ENCODE results near the gene ALK. TPM values are rescaled to one million over a fixed set of nuclear protein-coding genes. Genes with fewer than 3 reads are reported as not detected.

The ALK gene
- polyA plus RNA-seq, 3 donors = not detected

GRCh38 chr2:29615841-29616240 is 305.5 kb downstream of the ALK start:
- intact Hi-C loops (cut with micrococcal nuclease) = no loop called here
- H3K4me2 ChIP-seq (replicated peaks; ENCODE audit: extremely low read depth, low read length, poor library complexity, severe bottlenecking) = no peak overlapping the region
- H3K27ac ChIP-seq (ENCODE audit: low read depth in 1 of 2, low read length in 2 of 2) = no peak overlapping the region
- Mint-ChIP-seq H3K4me1 (no peaks in the 10 kb centered on the region), H3K9me3 (peaks cover 0 to 14% (median 7%) of the 10 kb centered on the region in 7 donors), H3K27ac (peak overlapping the region in 1 of 7 donors; percentile 10), H3K36me3 (no peaks in the 10 kb centered on the region), H3K27me3 (ENCODE audit: low read depth in 3 of 3) (peaks cover 0 to 4% (median 2%) of the 10 kb centered on the region in 3 donors), H3K4me3 (no peak overlapping the region)
- H3K36me3 ChIP-seq (replicated peaks in 1 of 2; ENCODE audit: control insufficient read depth in 1 of 2, insufficient read depth in 2 of 2, low read length in 2 of 2) = no peaks in the 10 kb centered on the region
- no peaks in the 10 kb centered on the region for H3K27me3 ChIP-seq (ENCODE audit: control insufficient read depth in 2 of 2, insufficient read depth in 2 of 2, low read length in 2 of 2)
- 93% methylated on average over 5 of the region's 6 CpGs for WGBS (ENCODE audit: insufficient coverage)
- H3K4me1 ChIP-seq (ENCODE audit: control insufficient read depth in 1 of 2, insufficient read depth in 2 of 2, low read length in 2 of 2) = no peaks in the 10 kb centered on the region
- no peaks in the 10 kb centered on the region for H4K20me1 ChIP-seq (ENCODE audit: insufficient read depth, low read length)
- no peak overlapping the region for H3K4me3 ChIP-seq (replicated peaks in 1 of 3; ENCODE audit: low read depth in 2 of 3, low read length in 3 of 3)
- DNase-seq = no peak
- no peaks in the 10 kb centered on the region for H3K79me2 ChIP-seq (ENCODE audit: insufficient read depth, low read length)
- H2AFZ ChIP-seq (ENCODE audit: insufficient read depth, low read depth, low read length, poor library complexity, severe bottlenecking) = no peak overlapping the region
- H3K9me3 ChIP-seq (replicated peaks in 1 of 2; ENCODE audit: control insufficient read depth in 1 of 2, insufficient read depth in 1 of 2, low read length in 2 of 2) = no peaks in the 10 kb centered on the region
- TF ChIP-seq CTCF (IDR thresholded peaks at IDR 0.05) = no peak
- no peak overlapping the region for H3K9ac ChIP-seq (ENCODE audit: insufficient read depth, low read length, poor library complexity, severe bottlenecking)

- H3K27me3 Mint-ChIP-seq (ENCODE audit: low read depth in 3 of 3) = peaks cover 0 to 4% (median 2%) of the 10 kb centered on the region in 3 donors
- Histone ChIP-seq H2AFZ (ENCODE audit: insufficient read depth, low read depth, low read length, poor library complexity, severe bottlenecking) (no peak overlapping the region), H3K27ac (ENCODE audit: low read depth in 1 of 2, low read length in 2 of 2) (no peak overlapping the region), H3K27me3 (ENCODE audit: control insufficient read depth in 2 of 2, insufficient read depth in 2 of 2, low read length in 2 of 2) (no peaks in the 10 kb centered on the region), H3K36me3 (replicated peaks in 1 of 2; ENCODE audit: control insufficient read depth in 1 of 2, insufficient read depth in 2 of 2, low read length in 2 of 2) (no peaks in the 10 kb centered on the region), H3K4me3 (replicated peaks in 1 of 3; ENCODE audit: low read depth in 2 of 3, low read length in 3 of 3) (no peak overlapping the region), H3K4me2 (replicated peaks; ENCODE audit: extremely low read depth, low read length, poor library complexity, severe bottlenecking) (no peak overlapping the region), H3K79me2 (ENCODE audit: insufficient read depth, low read length) (no peaks in the 10 kb centered on the region), H4K20me1 (ENCODE audit: insufficient read depth, low read length) (no peaks in the 10 kb centered on the region), H3K4me1 (ENCODE audit: control insufficient read depth in 1 of 2, insufficient read depth in 2 of 2, low read length in 2 of 2) (no peaks in the 10 kb centered on the region), H3K9me3 (replicated peaks in 1 of 2; ENCODE audit: control insufficient read depth in 1 of 2, insufficient read depth in 1 of 2, low read length in 2 of 2) (no peaks in the 10 kb centered on the region), H3K9ac (ENCODE audit: insufficient read depth, low read length, poor library complexity, severe bottlenecking) (no peak overlapping the region)
- no peak overlapping the region for H3K4me3 Mint-ChIP-seq
- H3K9me3 Mint-ChIP-seq = peaks cover 2 to 14% (median 7%) of the 10 kb centered on the region in 7 donors
- WGBS (ENCODE audit: insufficient coverage) = 100% methylated on average over 1 of the region's 5 CpGs
- no peak for DNase-seq
- intact Hi-C loops (cut with micrococcal nuclease) = no loop called here
- H3K4me1 Mint-ChIP-seq = no peaks in the 10 kb centered on the region
- no peak overlapping the region for H3K27ac Mint-ChIP-seq
- H3K36me3 Mint-ChIP-seq = no peaks in the 10 kb centered on the region
- TF ChIP-seq CTCF (IDR thresholded peaks at IDR 0.05) = no peak
These were observed 306.2 kb downstream of the ALK start for GRCh38 chr2:29615183-29615582.

Data from CD14-positive monocyte (primary cell).